Activated CD4-positive, alpha-beta T cell treated with anti-CD3 and anti-CD28 coated beads for 36 hours (primary cell): ENCODE data around the gene IFNL4. TPM values are rescaled to one million over a fixed set of nuclear protein-coding genes. Genes with fewer than 3 reads are reported as not detected.
"Not testable (repeated sequence)": the region's sequence is repeated elsewhere in the genome, so short reads cannot be mapped to it uniquely, and the experiment has no call there.

Source experiments
- ATAC-seq: fragments of 200-7000 bp; cut with Tn5 transposase; one replicate; pipeline ENCODE4 v1.10.0; 2021; ENCODE audit warnings: mild to moderate bottlenecking, moderate library complexity
- CTCF ChIA-PET: fragments of 350-600 bp; sonication (Branson Sonifier 250); formaldehyde crosslinking; loops from one replicate; lab custom pipeline; 2021; ENCODE audit warnings: antibody characterized with exemption; lab: Charles Lee
- POLR2A ChIA-PET: fragments of 350-600 bp; sonication (Branson Sonifier 250); formaldehyde crosslinking; loops from one replicate; lab custom pipeline; 2021; ENCODE audit warnings: antibody characterized with exemption, inconsistent platforms; lab: Charles Lee
- DNase-seq: peaks from one replicate; pipeline ENCODE4 v3.0.0-alpha.2; 2020
- H3K27ac Mint-ChIP-seq: one replicate; pipeline ENCODE4 v1.8.0; 2021; ENCODE audit warnings: mixed read lengths
- H3K27me3 Mint-ChIP-seq: one replicate; pipeline ENCODE4 v1.8.0; 2021; ENCODE audit warnings: mixed read lengths
- H3K36me3 Mint-ChIP-seq: one replicate; pipeline ENCODE4 v1.8.0; 2021; ENCODE audit warnings: low read depth, mixed read lengths
- H3K4me1 Mint-ChIP-seq: one replicate; pipeline ENCODE4 v1.8.0; 2021; ENCODE audit warnings: mixed read lengths
- H3K4me3 Mint-ChIP-seq: one replicate; pipeline ENCODE4 v1.8.0; 2021; ENCODE audit warnings: mild to moderate bottlenecking, moderate library complexity, mixed read lengths
- H3K9me3 Mint-ChIP-seq: one replicate; pipeline ENCODE4 v1.8.0; 2021; ENCODE audit warnings: low read depth, mixed read lengths
- intact Hi-C, 2 experiments: fragments of 100-400 bp; cut with DNase I in 1 of 2; cut with micrococcal nuclease in 1 of 2; formaldehyde crosslinking; loops; one replicate each; pipeline versions ENCODE4 v1.14.2 to v1.15.1; 2022 to 2024; cut with DNase I, micrococcal nuclease
- total RNA-seq, 2 experiments: library from RNA; stranded (reverse); gene quantifications; one replicate each; pipeline ENCODE4 v1.2.3, GENCODE V29; 2021

IFNL4 gene
- total RNA-seq, 2 experiments from 2014 or later = not detected

- Mint-ChIP-seq H3K27me3 (peaks cover 4% of the 10 kb centered on the region), H3K27ac (no peak overlapping the region), H3K4me3 (no peak overlapping the region), H3K36me3 (no peaks in the 10 kb centered on the region), H3K4me1 (peaks cover 4% of the 10 kb centered on the region), H3K9me3 (no peaks in the 10 kb centered on the region)
- POLR2A ChIA-PET = no interaction called here
- no peak for DNase-seq
- CTCF ChIA-PET = interaction anchor here (0.6 kb wide), 1 partner anchor 620 kb away, joined by 3 read pairs; no protein-coding TSS in a partner anchor
- intact Hi-C loops = no loop called here
- ATAC-seq = no peak
These were observed 6.1 kb upstream of the IFNL4 start for GRCh38 chr19:39254531-39255345.

DNA sequence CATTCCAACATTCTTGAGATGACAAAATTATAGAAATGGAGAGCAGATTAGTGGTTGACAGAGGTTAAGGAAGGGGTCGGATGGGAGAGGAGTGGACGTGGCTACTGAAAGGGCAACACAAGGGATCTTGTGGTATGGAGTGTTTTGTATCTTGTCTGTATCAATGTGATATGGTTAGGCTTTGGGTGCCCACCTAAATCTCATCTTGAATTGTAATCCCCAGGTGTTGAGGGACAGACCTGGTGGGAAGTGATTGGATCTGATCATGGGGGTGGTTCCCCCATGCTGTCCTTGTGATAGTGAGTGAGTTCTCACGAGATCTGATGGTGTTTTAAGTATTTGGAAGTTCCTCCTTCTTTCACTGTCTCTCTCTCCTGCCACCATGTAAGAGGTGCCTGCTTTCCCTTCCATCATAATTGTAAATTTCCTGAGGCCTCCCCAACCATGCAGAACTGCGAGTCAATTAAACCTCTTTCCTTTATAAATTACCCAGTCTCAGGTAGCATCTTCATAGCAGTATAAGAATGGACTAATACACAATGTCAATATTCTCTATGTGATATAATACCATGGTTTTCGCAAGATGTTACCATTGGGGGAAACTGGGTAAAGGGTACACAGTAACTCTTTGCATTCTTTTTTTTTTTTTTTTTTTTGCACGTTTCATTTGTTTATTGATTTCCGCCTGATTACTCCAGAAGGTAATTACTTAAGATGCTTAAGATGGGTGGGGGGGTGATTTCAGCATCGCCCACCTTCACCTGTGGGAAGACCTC is 4.9 kb upstream of the IFNL4 start:
- H3K4me3 Mint-ChIP-seq = no peak overlapping the region
- peaks cover 7% of the 10 kb centered on the region for H3K27me3 Mint-ChIP-seq
- POLR2A ChIA-PET = no interaction called here
- peaks cover 4% of the 10 kb centered on the region for H3K4me1 Mint-ChIP-seq
- H3K27ac Mint-ChIP-seq = no peak overlapping the region
- H3K9me3 Mint-ChIP-seq = no peaks in the 10 kb centered on the region
- DNase-seq = no peak
- intact Hi-C loops = no loop called here
- no peak for ATAC-seq
- H3K36me3 Mint-ChIP-seq = no peaks in the 10 kb centered on the region
- CTCF ChIA-PET = no interaction called here

DNA sequence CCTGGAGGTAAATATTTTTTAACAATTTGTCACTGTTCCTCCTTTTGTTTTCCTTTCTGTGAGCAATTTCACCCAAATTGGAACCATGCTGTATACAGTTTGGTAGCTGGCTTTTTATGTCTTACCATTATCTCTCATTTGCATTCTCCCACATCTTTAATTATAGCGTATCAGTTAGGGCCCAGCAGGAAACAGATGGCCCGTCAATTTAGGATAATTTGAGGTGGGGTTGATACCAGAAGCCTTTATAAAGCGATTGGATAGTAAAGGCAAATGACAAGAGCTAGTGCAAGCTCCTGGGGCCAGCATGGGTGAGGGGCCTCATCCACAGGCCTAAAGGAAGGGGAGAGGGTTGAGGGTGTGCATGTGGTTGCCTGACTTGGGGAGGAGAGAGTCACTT is 3.8 kb upstream of the IFNL4 start:
- H3K4me1 Mint-ChIP-seq = no peaks in the 10 kb centered on the region
- H3K36me3 Mint-ChIP-seq = no peaks in the 10 kb centered on the region
- H3K27me3 Mint-ChIP-seq = peaks cover 8% of the 10 kb centered on the region
- ChIA-PET POLR2A (no interaction called here), CTCF (interaction anchor here (0.8 to 0.9 kb wide), 2 partner anchors 41 to 75 kb away, joined by 3 to 5 read pairs; no protein-coding TSS in a partner anchor)
- H3K9me3 Mint-ChIP-seq = no peaks in the 10 kb centered on the region
- ATAC-seq (no peak), DNase-seq (no peak)
- no peak overlapping the region for H3K4me3 Mint-ChIP-seq
- intact Hi-C loops = no loop called here
- no peak overlapping the region for H3K27ac Mint-ChIP-seq

- Mint-ChIP-seq H3K4me3 (no peak overlapping the region), H3K36me3 (no peaks in the 10 kb centered on the region), H3K27me3 (peaks cover 12% of the 10 kb centered on the region), H3K27ac (no peak overlapping the region), H3K4me1 (peaks cover 2% of the 10 kb centered on the region), H3K9me3 (no peaks in the 10 kb centered on the region)
- intact Hi-C loops = no loop called here
- ChIA-PET CTCF (interaction anchor here (0.6 to 1.6 kb wide), 4 partner anchors 11 to 689 kb away, joined by 3 to 5 read pairs (median 4); no protein-coding TSS in a partner anchor), POLR2A (no interaction called here)
- ATAC-seq (no peak), DNase-seq (no peak)
These were observed 3.2 kb upstream of the IFNL4 start for GRCh38 chr19:39251846-39252245.

GRCh38 chr19:39251081-39251480 is 2.4 kb upstream of the IFNL4 start:
- Mint-ChIP-seq H3K27me3 (peaks cover 12% of the 10 kb centered on the region), H3K9me3 (no peaks in the 10 kb centered on the region), H3K4me1 (peaks cover 2% of the 10 kb centered on the region), H3K27ac (no peak overlapping the region), H3K4me3 (no peak overlapping the region), H3K36me3 (no peaks in the 10 kb centered on the region)
- CTCF ChIA-PET = interaction anchor here (0.6 to 1.6 kb wide), 4 partner anchors 11 to 688 kb away, joined by 3 to 4 read pairs (median 3); no protein-coding TSS in a partner anchor
- intact Hi-C loops = no loop called here
- POLR2A ChIA-PET = interaction anchor here (0.6 kb wide), 1 partner anchor 730 kb away, joined by 6 read pairs; no protein-coding TSS in a partner anchor
- no peak for DNase-seq
- ATAC-seq = no peak

GRCh38 chr19:39247701-39248664 is 673 bp downstream of the IFNL4 start:
- no peak overlapping the region for H3K4me3 Mint-ChIP-seq
- H3K27me3 Mint-ChIP-seq = peaks cover 10% of the 10 kb centered on the region
- DNase-seq (peak; percentile 25), ATAC-seq (peak; percentile 50)
- no peak overlapping the region for H3K27ac Mint-ChIP-seq
- POLR2A ChIA-PET = no interaction called here
- peaks cover 2% of the 10 kb centered on the region for H3K4me1 Mint-ChIP-seq
- intact Hi-C loops = no loop called here
- CTCF ChIA-PET = no interaction called here
- H3K9me3 Mint-ChIP-seq = no peaks in the 10 kb centered on the region
- H3K36me3 Mint-ChIP-seq = no peaks in the 10 kb centered on the region

DNA sequence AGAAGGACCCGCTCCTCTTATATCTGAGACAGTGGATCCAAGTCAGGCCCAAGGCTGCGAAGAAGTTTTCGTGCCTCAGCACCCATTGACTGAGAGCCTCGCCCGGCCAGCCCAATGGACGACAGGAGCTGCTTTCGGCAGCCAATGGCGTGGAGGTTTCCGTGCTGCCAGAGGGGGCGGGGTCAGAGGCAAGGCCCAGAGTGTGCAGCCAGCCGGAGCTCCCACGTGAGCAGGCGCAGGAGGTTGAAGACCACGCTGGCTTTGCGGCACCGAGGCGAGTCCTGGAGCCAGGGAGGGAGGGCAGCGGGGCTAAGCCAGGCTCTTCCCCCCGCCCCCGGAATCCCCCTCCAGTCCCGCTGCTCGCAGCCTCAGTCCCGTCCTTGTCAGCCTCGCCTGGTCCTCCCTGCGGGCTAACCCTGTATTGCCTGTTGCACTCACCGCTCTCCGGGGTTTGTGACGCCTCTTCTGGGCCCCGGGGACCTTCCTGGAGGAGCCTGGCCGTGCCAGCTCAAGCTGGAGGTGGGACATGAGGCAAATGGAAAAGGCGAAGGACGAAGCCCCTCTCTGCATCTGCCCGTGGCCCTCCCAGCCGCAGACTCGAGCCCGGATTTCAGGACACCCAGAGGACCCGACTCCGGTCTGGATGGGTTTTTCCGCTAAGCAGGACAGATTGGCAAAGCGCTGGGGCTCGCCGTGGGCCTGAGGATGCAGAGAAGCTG is 1.5 kb downstream of the IFNL4 start:
- Mint-ChIP-seq H3K4me1 (peaks cover 2% of the 10 kb centered on the region), H3K9me3 (no peaks in the 10 kb centered on the region), H3K27me3 (peaks cover 10% of the 10 kb centered on the region), H3K36me3 (no peaks in the 10 kb centered on the region), H3K4me3 (no peak overlapping the region), H3K27ac (no peak overlapping the region)
- ChIA-PET POLR2A (no interaction called here), CTCF (interaction anchor here (0.6 kb wide), 1 partner anchor 32 kb away, joined by 3 read pairs; no protein-coding TSS in a partner anchor)
- ATAC-seq = peak; percentile 61
- DNase-seq = peak; percentile 55
- intact Hi-C loops = no loop called here

DNA sequence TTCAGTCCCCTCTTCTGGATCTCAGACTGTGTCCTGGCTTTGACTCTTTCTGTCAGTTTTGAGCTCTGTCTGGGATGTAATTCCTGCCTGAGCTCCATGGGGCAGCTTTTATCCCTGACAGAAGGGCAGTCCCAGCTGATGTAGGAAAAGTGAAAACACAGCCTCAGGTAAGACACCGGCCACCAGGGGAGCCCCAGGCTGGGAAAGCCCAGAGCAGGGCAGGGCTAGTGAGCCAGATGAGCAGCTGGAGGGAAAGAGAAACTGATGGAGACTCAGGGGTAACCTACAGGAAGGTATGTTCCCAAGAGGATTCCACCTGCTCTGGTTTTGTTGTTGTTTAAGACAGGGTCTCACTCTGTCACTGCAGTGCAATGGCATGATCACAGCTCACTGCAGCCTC is 3.5 kb downstream of the IFNL4 start:
- H3K36me3 Mint-ChIP-seq, H3K27ac Mint-ChIP-seq, H3K4me1 Mint-ChIP-seq, intact Hi-C loops, H3K4me3 Mint-ChIP-seq, DNase-seq, H3K9me3 Mint-ChIP-seq, CTCF ChIA-PET: not testable (repeated sequence)
- peaks cover 10% of the 10 kb centered on the region for H3K27me3 Mint-ChIP-seq
- peak; percentile 73 for ATAC-seq
- POLR2A ChIA-PET = interaction anchor here (0.6 kb wide), 1 partner anchor 223 kb away, joined by 3 read pairs; no protein-coding TSS in a partner anchor

- ChIA-PET CTCF (interaction anchor here (0.6 kb wide), 1 partner anchor 340 kb away, joined by 3 read pairs; no protein-coding TSS in a partner anchor), POLR2A (interaction anchor here (0.6 kb wide), 1 partner anchor 222 kb away, joined by 3 read pairs; no protein-coding TSS in a partner anchor)
- H3K9me3 Mint-ChIP-seq, H3K36me3 Mint-ChIP-seq, DNase-seq, H3K27ac Mint-ChIP-seq, intact Hi-C loops, ATAC-seq, H3K4me1 Mint-ChIP-seq, H3K4me3 Mint-ChIP-seq: not testable (repeated sequence)
- peaks cover 10% of the 10 kb centered on the region for H3K27me3 Mint-ChIP-seq
These were observed 4.1 kb downstream of the IFNL4 start, which contains the start of gene IFNL3 for GRCh38 chr19:39244410-39245100. IFNL3 (minus strand) TSS chr19:39245006; CDS start chr19:39244967, 39 bp downstream.

DNA sequence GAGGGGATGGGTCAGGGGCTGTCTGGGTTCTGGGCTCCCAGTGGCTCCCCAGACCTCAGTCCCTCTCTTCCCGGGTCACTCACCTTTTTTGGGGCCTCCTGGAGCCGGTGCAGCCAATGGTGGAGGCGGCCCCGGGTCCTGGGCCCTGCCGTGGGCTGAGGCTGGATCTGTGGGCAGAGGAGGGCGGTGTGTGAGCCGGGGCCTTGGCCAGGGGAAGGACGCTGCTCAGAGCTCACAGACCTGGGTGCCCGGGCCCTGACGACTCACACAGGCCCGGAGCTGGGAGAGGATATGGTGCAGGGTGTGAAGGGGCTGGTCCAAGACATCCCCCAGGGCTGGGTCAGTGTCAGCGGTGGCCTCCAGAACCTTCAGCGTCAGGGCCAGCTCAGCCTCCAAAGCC is 4.9 kb downstream of the IFNL4 start:
- intact Hi-C loops, POLR2A ChIA-PET, ATAC-seq, H3K36me3 Mint-ChIP-seq, DNase-seq, H3K9me3 Mint-ChIP-seq, H3K27me3 Mint-ChIP-seq, H3K27ac Mint-ChIP-seq, H3K4me1 Mint-ChIP-seq, H3K4me3 Mint-ChIP-seq: not testable (repeated sequence)
- CTCF ChIA-PET = interaction anchor here (0.6 kb wide), 1 partner anchor 339 kb away, joined by 3 read pairs; no protein-coding TSS in a partner anchor
